Islet precursor cell (in vitro differentiated cells): ENCODE data around the gene SIMC1.
"Not testable (repeated sequence)": the region's sequence is repeated elsewhere in the genome, so short reads cannot be mapped to it uniquely, and the experiment has no call there.

Experiments
- DNase-seq: peaks from one replicate; pipeline ENCODE4 v3.0.0-alpha.2; 2018

Gene SIMC1

GRCh38 chr5:176216393-176216916, 21.8 kb upstream of the SIMC1 start:
- not testable (repeated sequence) for DNase-seq

GRCh38 chr5:176217188-176217729, 21.0 kb upstream of the SIMC1 start:
- peak; percentile 19 for DNase-seq

- not testable (repeated sequence) for DNase-seq
Measured at GRCh38 chr5:176217764-176218163, 20.5 kb upstream of the SIMC1 start.

GRCh38 chr5:176222006-176222405, 16.2 kb upstream of the SIMC1 start:
- DNase-seq, result not testable (repeated sequence)

GRCh38 chr5:176228358-176228757, 9.9 kb upstream of the SIMC1 start:
- DNase-seq, result not testable (repeated sequence)

- not testable (repeated sequence) for DNase-seq
Measured at GRCh38 chr5:176233253-176233652, 5.0 kb upstream of the SIMC1 start.

- peak; percentile 58 for DNase-seq
Measured at GRCh38 chr5:176235155-176235554, 3.1 kb upstream of the SIMC1 start.

GRCh38 chr5:176238645-176239283, 540 bp downstream of the SIMC1 start:
- DNase-seq, result not testable (repeated sequence)

GRCh38 chr5:176239304-176239703, 1.1 kb downstream of the SIMC1 start:
- DNase-seq, result not testable (repeated sequence)

- not testable (repeated sequence) for DNase-seq
Measured at GRCh38 chr5:176244318-176244717, 6.1 kb downstream of the SIMC1 start.

GRCh38 chr5:176245074-176245473, 6.8 kb downstream of the SIMC1 start:
- DNase-seq, result not testable (repeated sequence)

- not testable (repeated sequence) for DNase-seq
Measured at GRCh38 chr5:176245489-176245888, 7.3 kb downstream of the SIMC1 start.

GRCh38 chr5:176250691-176251090, 12.5 kb downstream of the SIMC1 start:
- DNase-seq, result not testable (repeated sequence)

- not testable (repeated sequence) for DNase-seq
Measured at GRCh38 chr5:176252171-176252570, 13.9 kb downstream of the SIMC1 start.

GRCh38 chr5:176253370-176254065, 15.3 kb downstream of the SIMC1 start:
- DNase-seq, result not testable (repeated sequence)

GRCh38 chr5:176254066-176254393, 15.8 kb downstream of the SIMC1 start:
- not testable (repeated sequence) for DNase-seq

- not testable (repeated sequence) for DNase-seq
Measured at GRCh38 chr5:176257871-176258505, 19.8 kb downstream of the SIMC1 start.

- DNase-seq, result not testable (repeated sequence)
Measured at GRCh38 chr5:176260682-176261081, 22.5 kb downstream of the SIMC1 start.

- DNase-seq, result not testable (repeated sequence)
Measured at GRCh38 chr5:176266448-176266847, 28.2 kb downstream of the SIMC1 start.

- DNase-seq, result not testable (repeated sequence)
Measured at GRCh38 chr5:176289018-176289417, 50.8 kb downstream of the SIMC1 start.

- not testable (repeated sequence) for DNase-seq
Measured at GRCh38 chr5:176290057-176290840, 52.0 kb downstream of the SIMC1 start.

GRCh38 chr5:176305356-176305755, 67.1 kb downstream of the SIMC1 start:
- DNase-seq, result not testable (repeated sequence)
